ENCODE measurements around the gene LRRC36. TPM values are rescaled to one million over a fixed set of nuclear protein-coding genes. Genes with fewer than 3 reads are reported as not detected.

The LRRC36 gene
- polyA plus RNA-seq, 6 donors from 2014 or later = 0.48 TPM; not detected in 5

DNA sequence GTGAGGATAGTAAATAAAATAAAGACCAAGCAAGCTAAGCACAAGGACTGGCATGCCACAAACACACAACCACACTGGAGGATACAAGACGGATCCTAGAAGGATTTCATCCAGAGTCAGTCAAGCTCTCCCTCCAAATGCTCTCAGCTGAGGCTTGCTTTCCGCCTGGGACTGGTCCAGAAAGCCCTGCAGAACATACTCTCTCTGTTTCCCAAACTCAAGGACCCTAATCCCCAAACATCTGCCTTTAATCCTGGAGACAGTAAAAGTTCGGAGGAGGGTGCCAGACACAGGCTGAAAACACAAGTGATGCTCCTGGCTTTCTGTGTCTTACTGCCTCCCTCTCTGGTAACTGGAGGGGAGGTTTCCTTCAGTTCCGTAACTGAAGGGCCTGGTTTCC lies 99.0 kb downstream of the LRRC36 start:
- no peaks in the 10 kb centered on the region for H3K36me3 Mint-ChIP-seq
- no peaks in the 10 kb centered on the region for H3K9me3 Mint-ChIP-seq
- no peak overlapping the region for H3K4me3 Mint-ChIP-seq
- no peak for DNase-seq
- H3K27ac Mint-ChIP-seq = no peak overlapping the region
- H3K27me3 Mint-ChIP-seq = peaks cover 43 to 53% (median 52%) of the 10 kb centered on the region in 3 donors
- no peak for ATAC-seq (ENCODE audit: low read depth in 2 of 2)
- H3K4me1 Mint-ChIP-seq = peaks cover 6 to 15% (median 9%) of the 10 kb centered on the region in 3 donors

DNA sequence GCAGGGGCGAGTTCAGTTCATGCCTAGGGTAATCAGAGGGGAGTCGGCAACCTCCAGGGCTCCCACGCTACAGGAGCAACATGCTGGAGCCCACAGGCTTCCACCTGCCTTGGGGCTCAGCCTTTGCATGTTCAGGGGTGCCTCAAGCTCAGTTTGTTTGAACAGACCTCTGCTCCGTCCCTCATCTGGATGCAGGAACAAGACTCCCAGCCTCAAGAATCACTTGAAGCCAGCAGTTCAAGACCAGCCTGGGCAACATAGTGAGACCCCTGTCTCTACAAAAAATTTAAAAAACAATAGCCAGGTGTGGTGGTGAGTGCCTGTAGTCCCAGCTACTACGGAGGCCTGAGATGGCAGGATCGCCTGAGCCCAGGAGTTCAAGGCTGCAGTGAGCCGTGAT lies 99.4 kb downstream of the LRRC36 start:
- Mint-ChIP-seq H3K36me3 (no peaks in the 10 kb centered on the region), H3K4me1 (peaks cover 6 to 15% (median 9%) of the 10 kb centered on the region in 3 donors), H3K9me3 (no peaks in the 10 kb centered on the region), H3K27me3 (peaks cover 43 to 52% (median 51%) of the 10 kb centered on the region in 3 donors), H3K27ac (no peak overlapping the region), H3K4me3 (no peak overlapping the region)
- ATAC-seq (ENCODE audit: low read depth in 2 of 2) (no peak), DNase-seq (no peak)

- H3K4me3 Mint-ChIP-seq = peak overlapping the region in 1 of 8 donors; percentile 2
- H3K9me3 Mint-ChIP-seq = no peaks in the 10 kb centered on the region
- DNase-seq (no peak), ATAC-seq (ENCODE audit: low read depth in 2 of 2) (no peak)
- H3K27me3 Mint-ChIP-seq = peaks cover 43 to 52% (median 45%) of the 10 kb centered on the region in 3 donors
- H3K27ac Mint-ChIP-seq = peak overlapping the region in 1 of 6 donors; percentile 84
- no peaks in the 10 kb centered on the region for H3K36me3 Mint-ChIP-seq
- peaks cover 11 to 15% (median 12%) of the 10 kb centered on the region in 3 donors for H3K4me1 Mint-ChIP-seq
Measured at GRCh38 chr16:67426950-67427349, 100.3 kb downstream of the LRRC36 start.

GRCh38 chr16:67428146-67428731 lies 101.6 kb downstream of the LRRC36 start:
- H3K36me3 Mint-ChIP-seq = no peaks in the 10 kb centered on the region
- ATAC-seq (ENCODE audit: low read depth in 2 of 2) = peak; percentile 62 to 64
- no peaks in the 10 kb centered on the region for H3K9me3 Mint-ChIP-seq
- peak overlapping the region in 1 of 8 donors; percentile 47 for H3K4me3 Mint-ChIP-seq
- peaks cover 41 to 48% (median 47%) of the 10 kb centered on the region in 3 donors for H3K27me3 Mint-ChIP-seq
- peak overlapping the region in 2 of 6 donors; percentile 20 to 40 for H3K27ac Mint-ChIP-seq
- DNase-seq = peak; percentile 44
- H3K4me1 Mint-ChIP-seq = peaks cover 19 to 28% (median 21%) of the 10 kb centered on the region in 3 donors

- H3K4me3 Mint-ChIP-seq = peak overlapping the region; percentile 39 to 85 (median 70)
- no peak overlapping the region for H3K27ac Mint-ChIP-seq
- peaks cover 22 to 32% (median 30%) of the 10 kb centered on the region in 3 donors for H3K4me1 Mint-ChIP-seq
- ATAC-seq (ENCODE audit: low read depth in 2 of 2) (no peak), DNase-seq (no peak)
- H3K9me3 Mint-ChIP-seq = no peaks in the 10 kb centered on the region
- H3K36me3 Mint-ChIP-seq = no peaks in the 10 kb centered on the region
- peaks cover 34 to 47% (median 39%) of the 10 kb centered on the region in 3 donors for H3K27me3 Mint-ChIP-seq
Measured at GRCh38 chr16:67429053-67429798, 102.6 kb downstream of the LRRC36 start.

GRCh38 chr16:67429799-67430503 lies 103.3 kb downstream of the LRRC36 start:
- DNase-seq = no peak
- peaks cover 34 to 47% (median 38%) of the 10 kb centered on the region in 3 donors for H3K27me3 Mint-ChIP-seq
- peak overlapping the region; percentile 74 to 92 (median 86) for H3K4me3 Mint-ChIP-seq
- peak overlapping the region in 1 of 6 donors; percentile 83 for H3K27ac Mint-ChIP-seq
- peaks cover 25 to 37% (median 37%) of the 10 kb centered on the region in 3 donors for H3K4me1 Mint-ChIP-seq
- no peaks in the 10 kb centered on the region for H3K36me3 Mint-ChIP-seq
- no peak for ATAC-seq (ENCODE audit: low read depth in 2 of 2)
- H3K9me3 Mint-ChIP-seq = no peaks in the 10 kb centered on the region

- H3K9me3 Mint-ChIP-seq = no peaks in the 10 kb centered on the region
- DNase-seq (peak; percentile 25), ATAC-seq (ENCODE audit: low read depth in 2 of 2) (peak; percentile 40 to 45)
- peaks cover 32 to 47% (median 34%) of the 10 kb centered on the region in 3 donors for H3K27me3 Mint-ChIP-seq
- no peaks in the 10 kb centered on the region for H3K36me3 Mint-ChIP-seq
- peaks cover 29 to 43% (median 43%) of the 10 kb centered on the region in 3 donors for H3K4me1 Mint-ChIP-seq
- peak overlapping the region; percentile 74 to 92 (median 86) for H3K4me3 Mint-ChIP-seq
- H3K27ac Mint-ChIP-seq = peak overlapping the region in 1 of 6 donors; percentile 83
Measured at GRCh38 chr16:67430504-67430976, 103.9 kb downstream of the LRRC36 start.

DNA sequence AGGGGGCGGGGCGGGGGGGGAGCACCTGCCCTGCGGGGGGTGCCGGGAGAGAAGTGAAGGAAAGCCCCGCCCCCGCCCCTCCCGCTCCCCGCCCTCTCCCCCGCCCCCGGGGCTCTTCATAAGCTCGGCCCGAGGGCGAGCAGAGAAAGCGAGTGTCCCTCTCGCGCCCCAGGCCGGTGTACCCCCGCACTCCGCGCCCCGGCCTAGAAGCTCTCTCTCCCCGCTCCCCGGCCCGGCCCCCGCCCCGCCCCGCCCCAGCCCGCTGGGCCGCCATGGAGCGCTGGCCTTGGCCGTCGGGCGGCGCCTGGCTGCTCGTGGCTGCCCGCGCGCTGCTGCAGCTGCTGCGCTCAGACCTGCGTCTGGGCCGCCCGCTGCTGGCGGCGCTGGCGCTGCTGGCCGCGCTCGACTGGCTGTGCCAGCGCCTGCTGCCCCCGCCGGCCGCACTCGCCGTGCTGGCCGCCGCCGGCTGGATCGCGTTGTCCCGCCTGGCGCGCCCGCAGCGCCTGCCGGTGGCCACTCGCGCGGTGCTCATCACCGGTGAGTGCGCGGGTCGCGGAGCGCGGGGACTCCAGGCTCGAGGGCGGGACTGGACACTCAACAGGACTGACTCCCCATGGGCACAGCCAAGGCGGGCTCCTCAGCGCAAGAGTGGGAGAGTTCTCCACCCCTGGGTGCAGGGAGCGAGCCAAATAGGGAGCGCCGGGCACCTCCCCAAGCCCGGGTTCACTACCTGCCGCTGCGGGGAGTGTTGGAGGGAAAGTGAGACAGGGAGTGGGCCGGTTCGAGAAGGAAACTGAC lies 104.6 kb downstream of the LRRC36 start, which contains the start of gene HSD11B2:
HSD11B2 (plus strand) TSS at position 145 of the 798 bp plus-strand sequence; CDS start at position 273, 128 bp downstream.
- ATAC-seq (ENCODE audit: low read depth in 2 of 2) = peak; percentile 32 to 43
- H3K27ac Mint-ChIP-seq = peak within 1 kb of the TSS in 1 of 6 donors; percentile 83
- no peak for DNase-seq
- peaks cover 35 to 49% (median 46%) of the 10 kb centered on the region in 3 donors for H3K4me1 Mint-ChIP-seq
- no peaks in the 10 kb centered on the region for H3K9me3 Mint-ChIP-seq
- no peaks in the 10 kb centered on the region for H3K36me3 Mint-ChIP-seq
- H3K27me3 Mint-ChIP-seq = peaks cover 29 to 47% (median 34%) of the 10 kb centered on the region in 3 donors
- H3K4me3 Mint-ChIP-seq = peak within 1 kb of the TSS; percentile 78 to 92 (median 86)

GRCh38 chr16:67431775-67432505 lies 105.3 kb downstream of the LRRC36 start:
- Mint-ChIP-seq H3K27ac (no peak overlapping the region), H3K9me3 (no peaks in the 10 kb centered on the region), H3K27me3 (peaks cover 23 to 41% (median 27%) of the 10 kb centered on the region in 3 donors), H3K4me1 (peaks cover 40 to 57% (median 53%) of the 10 kb centered on the region in 3 donors), H3K36me3 (peaks cover 0 to 3% of the 10 kb centered on the region in 2 donors), H3K4me3 (peak overlapping the region; percentile 60 to 84 (median 76))
- DNase-seq (no peak), ATAC-seq (ENCODE audit: low read depth in 2 of 2) (no peak)

DNA sequence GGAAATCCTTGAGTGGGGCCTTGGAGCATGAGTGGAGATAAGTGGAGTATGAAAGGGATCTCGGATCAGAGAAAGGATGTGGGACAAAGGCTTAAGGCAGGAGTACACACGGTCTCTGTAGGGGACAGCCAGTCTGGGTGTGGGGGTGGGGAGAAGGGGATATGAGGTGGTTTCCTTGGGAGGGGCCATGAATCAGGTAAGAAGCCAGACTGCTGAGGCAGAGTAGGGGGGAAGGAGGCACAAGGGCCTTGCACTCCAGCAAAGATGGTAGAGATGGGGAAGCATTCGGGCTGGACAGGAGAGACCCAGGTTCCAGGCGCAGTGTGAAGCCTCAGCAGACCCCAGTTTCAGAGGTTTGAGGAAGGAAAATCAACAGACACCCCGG lies 105.9 kb downstream of the LRRC36 start:
- H3K36me3 Mint-ChIP-seq = peaks cover 0 to 9% of the 10 kb centered on the region in 2 donors
- no peaks in the 10 kb centered on the region for H3K9me3 Mint-ChIP-seq
- DNase-seq (no peak), ATAC-seq (ENCODE audit: low read depth in 2 of 2) (no peak)
- H3K4me1 Mint-ChIP-seq = peaks cover 40 to 63% (median 54%) of the 10 kb centered on the region in 3 donors
- peak overlapping the region in 7 of 8 donors; percentile 2 to 84 (median 66) for H3K4me3 Mint-ChIP-seq
- H3K27me3 Mint-ChIP-seq = peaks cover 20 to 37% (median 21%) of the 10 kb centered on the region in 3 donors
- peak overlapping the region in 1 of 6 donors; percentile 35 for H3K27ac Mint-ChIP-seq

- H3K27ac Mint-ChIP-seq = peak overlapping the region in 3 of 6 donors; percentile 18 to 88 (median 53)
- H3K4me1 Mint-ChIP-seq = peaks cover 38 to 60% (median 59%) of the 10 kb centered on the region in 3 donors
- H3K4me3 Mint-ChIP-seq = peak overlapping the region in 3 of 8 donors; percentile 24 to 35 (median 29)
Measured at GRCh38 chr16:67433131-67433719, 106.6 kb downstream of the LRRC36 start.

More at GRCh38 chr16:67433131-67433719, 106.6 kb downstream of the LRRC36 start:
- H3K9me3 Mint-ChIP-seq = no peaks in the 10 kb centered on the region
- H3K36me3 Mint-ChIP-seq = peaks cover 0 to 12% of the 10 kb centered on the region in 2 donors
- DNase-seq (no peak), ATAC-seq (ENCODE audit: low read depth in 2 of 2) (no peak)
- peaks cover 20 to 31% (median 20%) of the 10 kb centered on the region in 3 donors for H3K27me3 Mint-ChIP-seq

Data from naive B cell (primary cell).